Transverse colon (tissue), 4 donors: ENCODE measurements around the gene PAQR3.

Source experiments
- EP300 ChIP-seq: sonication (generic); formaldehyde crosslinking; IDR thresholded peaks from one replicate; pipeline ENCODE4 v1.6.1; 2017; ENCODE audit warnings: antibody characterized with exemption, low read depth
- POLR2A ChIP-seq: fragments of 450-650 bp; IDR thresholded peaks from one replicate; pipeline ENCODE4 v1.6.1; 2016; ENCODE audit warnings: antibody characterized with exemption, mild to moderate bottlenecking, moderate library complexity
- POLR2AphosphoS5 ChIP-seq, 3 donors: sonication (generic); formaldehyde crosslinking; IDR thresholded peaks; one replicate each; pipeline ENCODE4 v1.6.1; 2016; ENCODE audit warnings: antibody characterized with exemption in 3 of 3
- TF ChIP-seq, protein P1 (sequence below), 5 experiments: fragments of 200-600 bp in 3 of 5; fragments of 450-650 bp in 2 of 5; sonication (generic) in 3 of 5; IDR thresholded peaks; 1 replicate in 2 of 5; 2 replicates in 3 of 5; pipeline ENCODE4 v1.5.1; 2016 to 2017; ENCODE audit warnings: antibody characterized with exemption in 5 of 5, inconsistent platforms in 3 of 5, mild to moderate bottlenecking in 2 of 5, moderate library complexity in 1 of 5

GRCh38 chr4:78936989-78937388, 2.2 kb downstream of the PAQR3 start:
- TF ChIP-seq, protein P1, sequence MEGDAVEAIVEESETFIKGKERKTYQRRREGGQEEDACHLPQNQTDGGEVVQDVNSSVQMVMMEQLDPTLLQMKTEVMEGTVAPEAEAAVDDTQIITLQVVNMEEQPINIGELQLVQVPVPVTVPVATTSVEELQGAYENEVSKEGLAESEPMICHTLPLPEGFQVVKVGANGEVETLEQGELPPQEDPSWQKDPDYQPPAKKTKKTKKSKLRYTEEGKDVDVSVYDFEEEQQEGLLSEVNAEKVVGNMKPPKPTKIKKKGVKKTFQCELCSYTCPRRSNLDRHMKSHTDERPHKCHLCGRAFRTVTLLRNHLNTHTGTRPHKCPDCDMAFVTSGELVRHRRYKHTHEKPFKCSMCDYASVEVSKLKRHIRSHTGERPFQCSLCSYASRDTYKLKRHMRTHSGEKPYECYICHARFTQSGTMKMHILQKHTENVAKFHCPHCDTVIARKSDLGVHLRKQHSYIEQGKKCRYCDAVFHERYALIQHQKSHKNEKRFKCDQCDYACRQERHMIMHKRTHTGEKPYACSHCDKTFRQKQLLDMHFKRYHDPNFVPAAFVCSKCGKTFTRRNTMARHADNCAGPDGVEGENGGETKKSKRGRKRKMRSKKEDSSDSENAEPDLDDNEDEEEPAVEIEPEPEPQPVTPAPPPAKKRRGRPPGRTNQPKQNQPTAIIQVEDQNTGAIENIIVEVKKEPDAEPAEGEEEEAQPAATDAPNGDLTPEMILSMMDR (IDR thresholded peaks at IDR 0.05) = no peak
- TF ChIP-seq POLR2AphosphoS5 (IDR thresholded peaks at IDR 0.05) (no peak), POLR2A (no peak), EP300 (no peak)
